ENCODE measurements around the gene SLC7A6.

The SLC7A6 gene

DNA sequence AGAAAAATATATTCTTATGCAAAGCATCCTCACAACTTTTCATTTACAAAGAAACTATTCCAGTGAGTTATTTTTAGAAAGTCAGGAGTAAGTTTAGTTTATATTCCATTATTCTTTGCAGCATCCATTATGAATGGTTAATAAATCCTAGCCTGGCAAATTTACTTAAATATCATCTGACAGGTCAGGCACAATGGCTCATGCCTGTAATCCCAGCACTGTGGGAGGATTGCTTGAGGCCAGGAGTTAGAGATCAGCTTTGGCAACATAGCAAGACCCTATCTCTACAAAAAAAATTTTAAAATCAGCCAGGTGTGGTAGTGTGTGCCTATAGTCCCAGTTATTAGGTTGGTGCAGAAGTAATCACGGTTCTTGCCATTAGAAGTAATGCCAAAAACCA, 41.3 kb upstream of the SLC7A6 start:
- no peak overlapping the region for H3K4me3 ChIP-seq (ENCODE audit: low read length)
- TF ChIP-seq, protein P1, sequence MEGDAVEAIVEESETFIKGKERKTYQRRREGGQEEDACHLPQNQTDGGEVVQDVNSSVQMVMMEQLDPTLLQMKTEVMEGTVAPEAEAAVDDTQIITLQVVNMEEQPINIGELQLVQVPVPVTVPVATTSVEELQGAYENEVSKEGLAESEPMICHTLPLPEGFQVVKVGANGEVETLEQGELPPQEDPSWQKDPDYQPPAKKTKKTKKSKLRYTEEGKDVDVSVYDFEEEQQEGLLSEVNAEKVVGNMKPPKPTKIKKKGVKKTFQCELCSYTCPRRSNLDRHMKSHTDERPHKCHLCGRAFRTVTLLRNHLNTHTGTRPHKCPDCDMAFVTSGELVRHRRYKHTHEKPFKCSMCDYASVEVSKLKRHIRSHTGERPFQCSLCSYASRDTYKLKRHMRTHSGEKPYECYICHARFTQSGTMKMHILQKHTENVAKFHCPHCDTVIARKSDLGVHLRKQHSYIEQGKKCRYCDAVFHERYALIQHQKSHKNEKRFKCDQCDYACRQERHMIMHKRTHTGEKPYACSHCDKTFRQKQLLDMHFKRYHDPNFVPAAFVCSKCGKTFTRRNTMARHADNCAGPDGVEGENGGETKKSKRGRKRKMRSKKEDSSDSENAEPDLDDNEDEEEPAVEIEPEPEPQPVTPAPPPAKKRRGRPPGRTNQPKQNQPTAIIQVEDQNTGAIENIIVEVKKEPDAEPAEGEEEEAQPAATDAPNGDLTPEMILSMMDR (IDR thresholded peaks at IDR 0.05; ENCODE audit: insufficient read depth, low read depth, low read length, missing control alignments) = no peak
- DNase-seq (ENCODE audit: low read depth) = no peak

DNA sequence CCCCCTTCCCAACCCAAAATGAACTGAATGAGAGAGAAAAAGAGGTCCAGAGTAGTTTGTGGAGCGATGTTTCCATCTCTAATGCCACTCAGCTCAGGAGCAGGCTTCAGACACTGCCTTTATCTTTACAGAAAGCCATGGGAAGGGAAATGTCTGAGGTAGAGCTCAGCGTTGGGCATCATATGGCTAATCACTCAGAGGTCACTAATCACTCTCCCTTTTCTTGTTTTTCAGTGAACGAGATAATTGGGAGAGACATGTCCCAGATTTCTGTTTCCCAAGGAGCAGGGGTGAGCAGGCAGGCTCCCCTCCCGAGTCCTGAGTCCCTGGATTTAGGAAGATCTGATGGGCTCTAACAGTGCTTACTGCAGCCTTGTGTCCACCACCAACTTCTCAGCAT, 38.2 kb upstream of the SLC7A6 start:
- TF ChIP-seq, protein P1 (IDR thresholded peaks at IDR 0.05; ENCODE audit: insufficient read depth, low read depth, low read length, missing control alignments) = no peak
- no peak overlapping the region for H3K4me3 ChIP-seq (ENCODE audit: low read length)
- no peak for DNase-seq (ENCODE audit: low read depth)

DNA sequence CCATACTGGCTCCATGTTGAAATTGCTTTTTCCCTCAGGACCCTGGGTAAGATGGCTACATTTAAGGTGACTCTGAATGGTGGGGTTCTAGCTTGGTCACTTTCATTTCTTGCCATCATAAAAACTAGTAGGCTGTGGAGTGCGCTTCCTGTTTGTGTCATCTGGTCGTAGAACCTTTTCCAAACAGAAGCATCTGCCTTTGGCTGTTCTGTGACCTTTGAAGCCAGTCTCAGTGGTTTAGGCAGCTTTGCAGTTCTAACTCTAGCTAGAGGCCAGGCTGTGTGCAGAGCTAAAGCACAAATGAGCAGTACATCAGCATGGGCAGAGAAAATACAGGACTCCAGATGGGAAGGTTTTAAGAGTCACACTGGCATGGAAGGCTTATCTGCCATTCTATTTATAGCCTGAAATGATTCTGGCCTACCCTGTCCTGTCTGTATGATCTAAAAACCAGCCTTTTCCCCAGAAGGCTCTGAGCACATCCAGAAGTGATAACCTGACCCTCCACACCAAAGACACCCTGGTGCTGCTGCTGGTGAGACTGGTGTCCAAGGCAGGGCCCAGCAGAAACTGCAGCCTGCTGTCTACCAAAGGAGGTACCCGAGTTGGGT, 37.0 kb upstream of the SLC7A6 start:
- no peak for DNase-seq (ENCODE audit: low read depth)
- H3K4me3 ChIP-seq (ENCODE audit: low read length) = no peak overlapping the region
- TF ChIP-seq, protein P1 (IDR thresholded peaks at IDR 0.05; ENCODE audit: insufficient read depth, low read depth, low read length, missing control alignments) = no peak

DNA sequence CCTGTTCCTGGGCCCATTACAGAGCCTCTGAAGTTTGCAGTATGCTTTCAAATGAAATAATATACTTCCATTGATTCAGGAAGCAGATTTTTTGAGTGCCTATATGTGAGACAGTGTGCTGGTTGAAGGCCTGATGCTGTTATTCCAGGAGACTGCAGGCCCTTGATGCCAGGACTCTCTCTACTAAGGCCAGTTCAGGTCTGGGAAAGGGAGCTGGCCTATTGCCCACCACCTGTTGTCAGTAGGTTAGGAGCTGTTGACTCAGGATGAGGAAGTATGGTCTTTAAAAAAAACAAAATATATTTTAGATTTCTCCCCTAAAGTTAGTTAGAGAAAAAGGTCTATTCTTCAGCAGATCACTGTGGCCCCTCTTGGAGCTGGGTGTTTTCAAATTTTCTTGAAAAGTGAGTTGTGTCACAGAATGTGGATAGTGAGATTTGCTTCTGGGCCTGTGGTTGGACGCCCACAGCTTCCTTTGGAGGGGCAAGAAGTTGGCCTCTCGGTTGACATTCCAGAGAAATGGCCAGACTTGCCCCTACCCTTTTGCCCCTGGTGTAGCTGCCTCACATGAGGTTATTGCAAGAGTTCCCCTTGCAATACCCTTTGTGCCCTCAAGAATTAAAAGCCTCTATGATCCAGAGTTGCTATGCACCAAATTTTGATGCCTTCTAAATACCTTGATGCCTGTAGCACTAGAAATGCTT, 36.3 kb upstream of the SLC7A6 start:
- TF ChIP-seq, protein P1 (IDR thresholded peaks at IDR 0.05; ENCODE audit: insufficient read depth, low read depth, low read length, missing control alignments) = no peak
- no peak overlapping the region for H3K4me3 ChIP-seq (ENCODE audit: low read length)
- no peak for DNase-seq (ENCODE audit: low read depth)

DNA sequence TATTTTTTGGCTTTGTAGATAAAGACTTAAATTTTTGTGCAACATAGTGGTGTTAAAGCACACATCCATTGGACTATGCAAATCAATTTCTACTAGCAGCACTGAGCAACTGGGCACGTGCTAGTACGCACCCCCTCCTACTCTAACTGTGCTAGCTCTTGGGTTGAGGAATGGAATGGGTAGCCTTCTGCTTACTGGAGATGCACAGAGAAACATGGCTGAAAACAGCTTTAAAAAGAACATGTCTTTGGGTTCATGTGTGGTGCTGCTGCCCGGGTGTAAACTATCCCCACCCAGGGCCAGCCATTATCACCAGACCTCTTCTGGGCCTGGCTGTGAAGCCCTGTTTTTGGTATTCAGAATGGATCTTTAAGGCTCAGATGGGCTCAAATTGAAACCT, 35.7 kb upstream of the SLC7A6 start:
- no peak overlapping the region for H3K4me3 ChIP-seq (ENCODE audit: low read length)
- DNase-seq (ENCODE audit: low read depth) = no peak
- TF ChIP-seq, protein P1 (IDR thresholded peaks at IDR 0.05; ENCODE audit: insufficient read depth, low read depth, low read length, missing control alignments) = no peak

DNA sequence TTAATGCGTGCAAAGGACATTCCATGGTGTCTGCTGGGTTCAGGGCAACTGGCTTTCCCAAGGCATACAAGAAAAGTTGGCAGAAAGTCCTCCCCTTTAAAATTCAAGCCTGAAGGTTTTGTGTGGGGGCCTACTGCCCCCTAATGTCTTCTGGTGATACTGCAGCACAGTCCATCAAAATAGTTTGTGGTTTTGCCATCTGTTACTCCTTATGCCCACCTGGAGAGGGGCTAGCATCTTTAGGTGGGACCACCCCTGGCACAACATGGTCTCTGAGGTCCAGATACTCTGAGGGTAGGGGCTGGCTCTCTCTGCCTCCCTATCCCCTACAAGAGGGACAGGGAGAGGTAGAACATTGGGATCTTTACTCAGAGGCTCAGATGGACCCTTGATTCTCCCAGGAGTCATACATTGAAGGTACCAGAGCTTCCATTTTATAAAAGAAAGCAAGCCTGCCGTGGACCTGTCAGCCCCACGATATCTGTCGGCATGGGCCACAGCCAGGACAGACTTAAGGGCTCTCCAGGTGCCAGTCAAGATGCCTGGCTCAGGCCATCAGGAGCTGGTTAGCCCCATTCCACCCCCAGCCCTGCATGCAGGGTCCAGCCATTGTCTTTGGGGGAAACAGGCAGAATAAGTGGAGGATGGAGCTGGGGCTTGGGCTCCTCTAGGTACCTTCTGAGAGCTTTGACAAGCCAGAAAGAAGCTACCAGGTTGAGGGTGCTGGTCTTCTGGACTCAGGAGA, 34.7 kb upstream of the SLC7A6 start:
- no peak overlapping the region for H3K4me3 ChIP-seq (ENCODE audit: low read length)
- peak; percentile 49 for DNase-seq (ENCODE audit: low read depth)
- TF ChIP-seq, protein P1 (IDR thresholded peaks at IDR 0.05; ENCODE audit: insufficient read depth, low read depth, low read length, missing control alignments) = peak; percentile 87

All from epithelial cell of esophagus (primary cell).